HG02970 (cell line): ENCODE data around the gene FAS.

Experiments
- ATAC-seq: cut with Tn5 transposase; IDR thresholded peaks from one replicate; pipeline ENCODE4 v1.9.1; 2021; ENCODE audit warnings: mild to moderate bottlenecking, moderate library complexity, moderate number of reproducible peaks; ENCODE audit not compliant: unreplicated experiment, low FRiP score

The FAS gene

GRCh38 chr10:88968391-88968790, 22.2 kb upstream of the FAS start:
- ATAC-seq = no peak

DNA sequence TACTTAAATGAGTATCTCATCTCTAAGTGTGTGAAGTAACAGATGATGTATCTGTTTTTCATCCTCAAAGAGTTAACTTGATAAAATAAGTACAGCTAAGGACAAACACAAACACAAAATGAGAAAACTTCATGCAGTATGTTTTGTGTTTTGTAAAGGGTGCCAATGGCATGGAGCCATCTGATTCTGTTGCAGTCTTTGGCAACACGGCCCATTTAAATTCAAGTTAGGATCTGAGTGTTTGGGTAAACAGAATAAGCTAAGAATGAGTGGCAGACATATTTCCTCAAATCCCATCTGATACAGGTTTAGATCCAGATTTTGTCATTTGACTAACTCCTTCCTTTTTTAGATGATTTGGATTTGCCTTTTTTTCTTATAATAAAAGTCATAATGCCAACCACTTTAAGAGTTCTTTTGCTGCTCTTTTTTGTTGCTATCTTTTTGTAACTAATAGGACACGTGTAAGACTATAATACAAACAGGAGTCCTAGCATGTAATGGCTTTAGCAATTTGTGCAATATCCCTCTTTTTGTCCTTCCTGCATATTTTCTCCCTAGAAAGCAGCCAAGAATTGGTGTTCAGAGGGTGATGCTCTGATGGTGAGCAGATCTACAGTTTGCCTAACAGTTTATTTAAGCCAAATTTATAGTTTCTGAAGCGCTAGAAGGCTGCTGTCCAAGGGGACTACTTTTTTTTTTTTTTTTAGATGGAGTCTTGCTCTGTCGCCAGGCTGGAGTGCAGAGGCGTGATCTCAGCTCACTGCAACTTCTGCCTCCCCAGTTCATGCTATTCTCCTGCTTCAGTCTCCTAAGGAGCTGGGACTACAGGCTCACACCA, 19.2 kb upstream of the FAS start:
- no peak for ATAC-seq

DNA sequence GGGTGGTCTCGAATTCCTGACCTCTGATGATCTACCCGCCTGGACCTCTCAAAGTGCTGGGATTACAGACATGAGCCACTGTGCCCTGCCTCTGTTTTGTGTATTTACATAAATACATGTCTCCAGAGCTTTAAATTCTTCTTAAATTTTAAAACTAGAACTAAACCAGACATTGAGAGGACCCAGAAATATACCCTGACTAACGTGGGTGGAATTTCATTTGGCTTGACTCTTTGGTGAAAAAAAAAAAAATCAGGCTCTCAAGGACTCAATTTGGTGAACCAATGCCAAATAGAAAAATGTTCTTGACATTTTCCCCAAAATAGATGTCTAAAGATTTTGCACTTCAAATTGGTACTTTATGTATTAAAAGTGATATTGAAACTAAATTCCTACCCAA, 16.6 kb upstream of the FAS start:
- ATAC-seq = no peak

DNA sequence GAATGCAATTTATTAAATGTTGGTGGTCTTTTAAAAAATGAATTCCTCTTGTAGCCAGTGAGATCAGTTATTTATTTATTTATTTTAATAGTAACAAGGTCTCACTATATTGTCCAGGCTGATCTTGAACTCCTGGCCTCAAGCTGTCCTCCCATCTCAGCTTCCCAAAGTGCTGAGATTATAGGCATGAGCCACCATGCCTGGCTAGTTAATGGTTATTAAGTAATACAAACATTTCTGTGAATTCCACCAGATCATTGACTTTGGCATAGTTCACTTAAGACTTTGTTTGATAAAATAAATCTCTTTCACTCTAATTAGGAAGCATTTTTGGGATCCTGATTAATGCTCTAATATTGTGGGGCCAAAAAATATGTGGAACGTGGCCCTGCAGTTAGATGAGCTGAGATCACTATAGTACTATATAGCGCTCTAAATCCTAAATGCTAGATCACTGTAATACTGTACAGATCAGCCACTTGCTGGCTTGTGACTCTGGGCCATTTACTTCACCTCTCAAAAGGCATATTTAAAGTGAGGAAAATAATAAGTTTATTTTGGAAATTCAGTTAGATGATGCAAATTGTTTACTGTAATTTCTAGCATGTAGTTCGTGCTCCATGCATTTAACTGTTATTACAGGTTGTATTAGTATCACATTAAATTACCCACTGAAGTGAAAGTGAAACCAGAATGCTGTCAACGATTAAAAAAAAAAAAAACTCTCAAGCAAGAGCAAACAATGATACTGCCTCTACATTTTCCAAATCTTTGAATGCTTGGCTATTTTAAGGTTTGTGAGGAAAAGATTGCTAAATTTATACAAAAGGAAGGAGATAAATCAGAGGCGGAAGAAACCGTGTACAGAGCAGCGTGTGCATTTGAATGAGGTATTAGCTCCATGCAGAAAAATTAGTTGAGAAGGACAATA, 15.9 kb upstream of the FAS start:
- ATAC-seq = no peak

DNA sequence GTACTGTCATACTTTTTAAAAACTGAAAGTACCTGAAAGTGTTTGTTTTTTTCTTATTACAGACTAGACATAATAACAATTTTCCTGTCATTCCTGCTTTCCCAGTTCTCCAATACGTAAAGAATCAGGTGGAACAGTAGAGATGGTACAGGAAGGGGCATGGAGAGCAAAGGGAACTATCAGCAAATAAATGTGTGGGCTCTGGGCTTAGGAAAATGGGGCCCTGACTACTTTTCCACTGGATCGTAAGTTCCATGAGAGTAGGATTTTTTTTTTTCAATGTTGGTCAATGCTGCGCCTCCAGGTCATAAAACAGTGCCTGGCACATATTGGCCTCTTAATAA, 15.2 kb upstream of the FAS start:
- ATAC-seq = no peak

DNA sequence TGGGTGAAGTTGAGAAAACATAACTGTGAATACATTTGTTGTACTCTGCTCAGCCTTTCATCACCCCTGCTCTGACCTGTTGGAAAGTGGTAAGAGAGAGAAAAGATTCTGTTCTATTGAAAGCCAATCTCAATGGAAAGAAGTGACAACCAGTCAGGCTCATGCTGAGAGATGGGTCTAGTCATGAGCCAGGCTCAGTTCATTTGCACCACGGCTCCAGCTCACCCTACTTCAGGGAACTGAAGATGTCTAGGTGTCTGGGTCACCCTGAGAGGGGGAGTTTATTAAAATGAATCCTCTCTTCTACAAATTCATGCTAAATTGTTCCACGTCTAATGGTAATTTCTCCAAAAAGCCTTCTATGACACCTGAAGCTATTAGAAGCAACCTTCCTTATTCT, 12.1 kb upstream of the FAS start:
- no peak for ATAC-seq

DNA sequence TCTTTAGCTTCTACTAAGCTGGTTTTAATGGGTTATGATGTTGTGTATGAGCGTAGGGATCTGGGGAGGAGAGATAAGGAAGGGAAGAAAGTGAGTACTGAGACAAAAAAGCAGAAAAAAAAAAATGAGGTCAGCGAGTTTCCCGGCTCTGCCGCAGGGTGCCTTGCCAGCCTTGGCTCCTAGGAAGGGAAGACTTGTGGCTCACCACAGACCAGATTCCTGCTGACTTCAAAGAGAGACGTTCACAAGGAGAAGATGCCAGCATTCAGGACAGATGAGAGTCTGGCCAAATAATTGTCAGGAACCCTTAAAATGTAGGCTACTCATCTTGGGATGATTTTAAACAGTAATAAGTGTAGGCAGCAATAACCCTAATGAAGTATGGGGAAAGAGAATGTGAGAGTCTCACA, 11.4 kb upstream of the FAS start:
- no peak for ATAC-seq

DNA sequence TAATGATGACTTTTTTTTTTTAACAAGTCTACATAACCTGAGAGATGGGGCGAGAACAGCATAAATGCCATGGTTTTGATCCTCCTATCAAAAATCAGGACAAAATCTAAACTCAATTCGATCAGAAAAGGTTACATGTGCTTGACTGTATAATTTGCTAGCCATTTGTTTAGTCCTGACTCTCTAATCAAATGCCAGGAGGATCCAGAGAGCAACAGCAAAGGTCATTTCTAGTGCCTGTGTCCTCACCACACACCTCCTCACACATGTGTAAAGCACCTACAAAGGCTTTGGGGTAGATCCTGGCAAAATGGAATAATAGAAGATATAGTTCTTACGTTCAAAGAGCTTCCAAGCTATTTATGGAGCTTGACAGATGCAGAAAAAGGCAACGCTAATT, 11.0 kb upstream of the FAS start:
- no peak for ATAC-seq

GRCh38 chr10:88980247-88980646, 10.4 kb upstream of the FAS start:
- ATAC-seq = no peak

DNA sequence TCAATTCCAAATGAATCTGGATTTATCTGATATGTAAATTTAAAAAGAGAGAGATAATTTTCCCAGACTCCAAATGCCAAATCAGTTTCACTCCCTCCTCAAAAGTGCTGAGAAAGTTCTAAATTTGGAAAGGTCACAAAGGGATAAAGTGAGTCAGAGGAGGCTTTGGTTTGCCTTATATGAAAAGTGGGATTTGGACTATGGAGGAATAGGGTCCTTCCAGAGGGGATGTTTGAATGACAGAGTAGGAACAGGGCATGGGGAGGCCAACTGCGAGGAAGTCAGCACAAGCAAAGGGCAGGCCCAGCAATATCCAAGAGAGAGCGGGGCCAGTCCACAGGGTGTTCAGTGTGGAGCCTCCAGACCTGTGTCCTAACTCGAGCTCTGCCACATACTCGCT, 9.8 kb upstream of the FAS start:
- no peak for ATAC-seq

GRCh38 chr10:88981435-88981834, 9.2 kb upstream of the FAS start:
- ATAC-seq = no peak

- no peak for ATAC-seq
Measured at GRCh38 chr10:88982366-88982765, 8.2 kb upstream of the FAS start.

DNA sequence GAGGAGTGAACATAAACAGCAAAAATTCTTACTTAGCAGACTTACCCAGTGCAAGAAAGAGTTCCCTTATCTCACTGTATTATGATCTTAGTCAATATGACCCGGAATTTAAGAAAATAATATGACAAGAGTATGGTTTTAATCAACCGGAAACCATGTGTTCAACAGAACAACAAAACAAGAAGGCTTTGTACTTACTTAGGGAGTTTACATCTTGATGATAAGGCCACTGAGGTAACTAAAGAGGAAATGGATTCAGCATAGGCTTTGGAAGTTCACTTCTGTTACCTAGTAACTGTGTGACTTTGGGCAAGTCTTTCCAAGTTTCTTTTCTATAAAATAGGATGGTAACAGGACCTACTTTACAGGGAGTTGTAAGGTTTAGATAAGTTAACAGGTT, 7.4 kb upstream of the FAS start:
- no peak for ATAC-seq

DNA sequence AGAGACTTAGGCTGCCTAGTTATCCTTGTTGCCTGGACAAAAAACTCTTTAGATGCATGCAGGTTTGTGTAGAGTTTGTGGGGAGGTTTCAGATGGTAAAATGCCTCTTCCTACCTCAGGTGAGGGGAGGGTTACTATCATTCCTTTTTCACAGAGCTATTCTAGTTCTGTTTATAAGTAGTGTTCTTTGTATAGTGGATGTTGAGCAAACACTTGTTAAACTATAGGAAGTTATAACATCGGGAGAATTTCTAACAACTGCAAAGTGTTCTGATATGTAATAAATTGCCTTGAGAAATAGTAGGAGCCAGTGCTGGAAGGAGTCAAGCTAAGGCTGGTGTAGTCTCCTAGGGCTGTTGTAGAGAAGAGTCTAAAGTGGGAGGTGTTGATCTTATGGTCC, 6.7 kb upstream of the FAS start:
- ATAC-seq = no peak

DNA sequence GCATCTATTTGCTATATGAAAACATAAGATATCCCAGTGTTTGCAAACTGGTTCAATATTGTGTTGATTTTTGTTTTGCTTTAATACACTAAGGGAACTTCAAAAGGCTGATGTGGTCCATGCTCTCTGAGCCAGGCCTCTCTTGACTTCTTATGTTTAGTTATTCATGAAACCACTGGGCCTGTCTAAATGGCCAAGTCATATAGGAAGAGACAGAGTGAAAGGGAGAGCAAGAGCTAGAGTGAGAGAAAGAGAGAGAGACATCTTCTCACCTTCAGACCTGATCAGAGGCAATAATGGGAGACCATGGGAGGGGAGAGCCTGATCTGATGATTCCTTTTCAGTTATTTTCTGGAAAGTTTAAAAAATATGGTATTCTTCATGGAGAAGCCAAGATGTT, 6.1 kb upstream of the FAS start:
- ATAC-seq = no peak

DNA sequence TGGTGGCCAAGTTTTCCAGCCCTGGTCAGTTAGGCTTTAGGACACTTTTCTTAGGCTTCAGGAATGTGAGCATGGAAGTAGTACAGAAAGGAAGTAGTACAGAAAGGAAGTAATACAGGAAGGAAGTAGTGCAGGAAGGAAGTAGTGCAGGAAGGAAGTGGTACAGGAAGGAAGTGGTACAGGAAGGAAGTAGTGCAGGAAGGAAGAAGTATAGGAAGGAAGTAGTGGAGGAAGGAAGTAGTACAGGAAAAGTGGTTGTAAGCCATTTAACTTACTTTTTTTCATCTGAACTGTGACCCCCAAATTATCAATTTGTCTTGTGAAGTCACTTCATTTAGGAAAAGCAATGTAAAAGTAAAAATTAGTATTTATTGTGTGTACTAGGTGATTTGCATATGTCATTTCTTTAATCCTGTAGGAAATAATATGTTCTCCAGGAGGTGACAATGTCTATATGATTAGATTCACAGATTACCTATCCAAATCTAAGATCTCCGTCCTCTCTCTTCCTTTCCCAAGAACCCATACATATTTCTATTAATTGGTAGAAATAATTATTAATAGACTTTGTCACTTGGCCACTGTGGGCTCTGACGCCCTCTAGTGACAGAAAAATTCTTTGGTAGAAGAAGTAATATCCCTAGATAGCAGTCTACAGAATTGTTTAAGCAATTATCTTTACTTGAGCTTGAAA, 3.9 kb upstream of the FAS start:
- ATAC-seq = no peak

- no peak for ATAC-seq
Measured at GRCh38 chr10:88987243-88987725, 3.3 kb upstream of the FAS start.

DNA sequence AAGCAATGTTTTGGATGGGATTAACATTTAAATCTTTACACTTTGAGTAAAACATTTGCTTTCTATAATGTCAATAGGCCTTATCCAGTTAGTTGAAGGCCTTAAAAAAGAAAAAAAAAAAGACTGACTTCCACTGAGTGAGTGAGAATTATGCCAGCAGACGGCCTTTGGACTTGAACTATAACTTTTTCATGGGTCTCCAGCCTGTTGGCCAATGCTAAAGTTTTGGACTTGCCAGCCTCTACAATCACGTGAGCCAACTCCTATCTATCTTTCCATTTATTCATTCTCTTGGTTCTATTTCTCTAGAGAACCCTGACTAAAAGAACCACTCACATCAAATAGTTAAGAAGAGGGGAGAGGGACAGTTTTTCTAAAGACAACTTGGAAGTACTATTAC, 2.8 kb upstream of the FAS start:
- no peak for ATAC-seq

- no peak for ATAC-seq
Measured at GRCh38 chr10:88989423-88989822, 1.2 kb upstream of the FAS start.

DNA sequence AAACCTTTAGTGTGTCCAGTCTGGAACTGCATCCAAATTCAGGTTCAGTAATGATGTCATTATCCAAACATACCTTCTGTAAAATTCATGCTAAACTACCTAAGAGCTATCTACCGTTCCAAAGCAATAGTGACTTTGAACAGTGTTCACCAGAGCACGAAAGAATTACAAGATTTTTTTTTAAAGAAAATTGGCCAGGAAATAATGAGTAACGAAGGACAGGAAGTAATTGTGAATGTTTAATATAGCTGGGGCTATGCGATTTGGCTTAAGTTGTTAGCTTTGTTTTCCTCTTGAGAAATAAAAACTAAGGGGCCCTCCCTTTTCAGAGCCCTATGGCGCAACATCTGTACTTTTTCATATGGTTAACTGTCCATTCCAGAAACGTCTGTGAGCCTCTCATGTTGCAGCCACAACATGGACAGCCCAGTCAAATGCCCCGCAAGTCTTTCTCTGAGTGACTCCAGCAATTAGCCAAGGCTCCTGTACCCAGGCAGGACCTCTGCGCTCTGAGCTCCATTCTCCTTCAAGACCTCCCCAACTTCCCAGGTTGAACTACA, 694 bp upstream of the FAS start:
- ATAC-seq = peak; percentile 1
